ENCODE measurements around the gene ANKRD23.

DNA sequence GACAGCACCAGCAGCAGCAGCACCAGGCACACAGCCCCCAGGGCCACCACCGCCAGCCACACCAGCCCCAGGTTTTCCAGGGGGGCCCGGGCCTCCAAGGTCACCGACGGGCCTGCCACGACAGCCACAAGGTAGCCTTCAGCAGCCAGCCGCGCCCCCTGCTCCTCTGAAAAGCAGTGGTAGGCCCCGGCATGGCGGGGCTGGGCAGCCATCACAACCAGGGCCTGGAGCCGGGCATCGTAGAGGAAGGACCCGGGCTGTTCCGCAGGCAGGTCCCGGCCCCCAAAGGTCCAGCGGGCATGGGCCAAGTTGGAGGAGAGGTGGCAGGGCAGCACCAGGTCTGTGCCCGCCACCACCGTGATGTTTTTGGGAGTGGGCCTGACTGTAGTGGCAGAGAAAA, 17.3 kb upstream of the ANKRD23 start:
- TF ChIP-seq POLR2AphosphoS5 (IDR thresholded peaks at IDR 0.05) (no peak), EP300 (IDR thresholded peaks at IDR 0.05) (no peak), POLR2A (IDR thresholded peaks at IDR 0.05) (no peak)
- TF ChIP-seq, protein P1, sequence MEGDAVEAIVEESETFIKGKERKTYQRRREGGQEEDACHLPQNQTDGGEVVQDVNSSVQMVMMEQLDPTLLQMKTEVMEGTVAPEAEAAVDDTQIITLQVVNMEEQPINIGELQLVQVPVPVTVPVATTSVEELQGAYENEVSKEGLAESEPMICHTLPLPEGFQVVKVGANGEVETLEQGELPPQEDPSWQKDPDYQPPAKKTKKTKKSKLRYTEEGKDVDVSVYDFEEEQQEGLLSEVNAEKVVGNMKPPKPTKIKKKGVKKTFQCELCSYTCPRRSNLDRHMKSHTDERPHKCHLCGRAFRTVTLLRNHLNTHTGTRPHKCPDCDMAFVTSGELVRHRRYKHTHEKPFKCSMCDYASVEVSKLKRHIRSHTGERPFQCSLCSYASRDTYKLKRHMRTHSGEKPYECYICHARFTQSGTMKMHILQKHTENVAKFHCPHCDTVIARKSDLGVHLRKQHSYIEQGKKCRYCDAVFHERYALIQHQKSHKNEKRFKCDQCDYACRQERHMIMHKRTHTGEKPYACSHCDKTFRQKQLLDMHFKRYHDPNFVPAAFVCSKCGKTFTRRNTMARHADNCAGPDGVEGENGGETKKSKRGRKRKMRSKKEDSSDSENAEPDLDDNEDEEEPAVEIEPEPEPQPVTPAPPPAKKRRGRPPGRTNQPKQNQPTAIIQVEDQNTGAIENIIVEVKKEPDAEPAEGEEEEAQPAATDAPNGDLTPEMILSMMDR (IDR thresholded peaks at IDR 0.05): no peak
